Fibroblast of villous mesenchyme (primary cell): ENCODE results near the gene PKM. TPM values are rescaled to one million over a fixed set of nuclear protein-coding genes. Genes with fewer than 3 reads are reported as not detected.

Experiments used
- DNase-seq: peaks from one replicate; pipeline ENCODE4 v3.0.0-alpha.2; 2010; ENCODE audit warnings: low read depth
- H3K4me3 ChIP-seq: 2 replicates; pipeline ENCODE4 v1.5.1; 2011; ENCODE audit warnings: low read depth, mild to moderate bottlenecking, low read length
- total RNA-seq: library from RNA; depleted of rRNA; stranded (reverse); fragments of >200 nt; gene quantifications from 2 replicates; pipeline ENCODE4 v1.2.3, GENCODE V29; 2012
- TF ChIP-seq, protein P1 (sequence below): IDR thresholded peaks from 2 replicates; pipeline ENCODE4 v1.5.1; 2012; ENCODE audit warnings: low read depth, mild to moderate bottlenecking, low read length; ENCODE audit not compliant: insufficient read depth

Gene PKM
- total RNA-seq, 1 donor = 2,239 TPM

DNA sequence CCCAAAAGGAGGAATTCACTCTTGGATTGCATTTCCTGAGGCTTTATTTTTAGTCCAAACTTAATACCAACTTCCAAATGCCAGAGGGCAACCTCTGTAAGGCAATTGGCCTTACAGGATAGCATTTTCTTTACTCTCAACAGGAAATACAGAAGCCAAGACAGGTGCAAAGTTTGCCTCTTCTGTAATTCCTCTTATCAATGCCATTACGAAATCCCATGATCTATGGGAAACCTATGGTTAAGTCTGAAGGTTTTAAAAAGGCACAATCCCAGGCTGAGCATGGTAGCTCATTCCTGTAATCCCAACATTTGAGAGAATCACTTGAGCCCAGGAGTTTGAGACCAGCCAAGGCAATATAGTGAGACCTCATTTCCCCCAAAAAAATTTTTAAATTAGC is 14.9 kb downstream of the PKM start:
- DNase-seq = no peak
- no peak overlapping the region for H3K4me3 ChIP-seq
- TF ChIP-seq, protein P1, sequence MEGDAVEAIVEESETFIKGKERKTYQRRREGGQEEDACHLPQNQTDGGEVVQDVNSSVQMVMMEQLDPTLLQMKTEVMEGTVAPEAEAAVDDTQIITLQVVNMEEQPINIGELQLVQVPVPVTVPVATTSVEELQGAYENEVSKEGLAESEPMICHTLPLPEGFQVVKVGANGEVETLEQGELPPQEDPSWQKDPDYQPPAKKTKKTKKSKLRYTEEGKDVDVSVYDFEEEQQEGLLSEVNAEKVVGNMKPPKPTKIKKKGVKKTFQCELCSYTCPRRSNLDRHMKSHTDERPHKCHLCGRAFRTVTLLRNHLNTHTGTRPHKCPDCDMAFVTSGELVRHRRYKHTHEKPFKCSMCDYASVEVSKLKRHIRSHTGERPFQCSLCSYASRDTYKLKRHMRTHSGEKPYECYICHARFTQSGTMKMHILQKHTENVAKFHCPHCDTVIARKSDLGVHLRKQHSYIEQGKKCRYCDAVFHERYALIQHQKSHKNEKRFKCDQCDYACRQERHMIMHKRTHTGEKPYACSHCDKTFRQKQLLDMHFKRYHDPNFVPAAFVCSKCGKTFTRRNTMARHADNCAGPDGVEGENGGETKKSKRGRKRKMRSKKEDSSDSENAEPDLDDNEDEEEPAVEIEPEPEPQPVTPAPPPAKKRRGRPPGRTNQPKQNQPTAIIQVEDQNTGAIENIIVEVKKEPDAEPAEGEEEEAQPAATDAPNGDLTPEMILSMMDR = no peak

DNA sequence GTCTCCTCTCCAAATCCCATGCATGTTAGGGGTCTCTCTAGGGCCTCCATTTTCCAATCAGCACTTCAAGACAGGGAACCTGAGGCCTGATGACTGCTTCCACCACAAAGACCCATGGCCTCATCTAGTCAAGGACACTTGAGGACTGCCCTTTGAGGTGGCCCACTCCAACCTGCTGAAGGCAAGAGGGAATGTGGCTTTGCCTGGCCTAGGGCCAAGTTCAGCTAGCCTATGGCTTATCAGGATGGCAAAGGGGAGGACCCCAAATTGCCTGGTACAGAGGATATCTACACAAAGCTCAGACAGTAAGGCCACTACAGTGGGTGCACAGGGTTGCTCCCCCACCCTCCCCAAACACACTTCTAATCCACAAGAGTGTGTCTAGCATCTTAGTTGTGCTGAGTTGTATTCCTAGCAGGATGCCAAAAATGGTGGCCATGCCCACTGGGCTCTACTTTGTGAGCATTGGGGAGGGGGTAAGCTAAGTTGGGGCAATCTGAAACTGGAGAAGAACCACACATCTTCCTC is 23.4 kb downstream of the PKM start:
- H3K4me3 ChIP-seq = no peak overlapping the region
- DNase-seq = no peak
- TF ChIP-seq, protein P1 = no peak

DNA sequence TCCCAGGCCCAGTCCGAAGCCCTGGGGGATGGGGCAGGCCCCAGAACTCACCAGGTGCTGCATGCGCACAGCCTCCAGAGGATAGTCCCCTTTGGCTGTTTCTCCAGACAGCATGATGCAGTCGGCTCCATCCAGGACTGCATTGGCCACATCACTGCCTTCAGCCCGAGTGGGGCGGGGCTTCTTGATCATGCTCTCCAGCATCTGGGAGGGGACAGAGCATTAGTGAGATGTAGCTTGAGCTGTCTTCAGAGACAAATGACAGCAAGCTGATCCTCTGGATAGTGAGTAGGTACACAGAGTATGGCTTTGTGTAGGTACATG is 24.4 kb downstream of the PKM start:
- no peak overlapping the region for H3K4me3 ChIP-seq
- TF ChIP-seq, protein P1 = no peak
- DNase-seq = no peak

DNA sequence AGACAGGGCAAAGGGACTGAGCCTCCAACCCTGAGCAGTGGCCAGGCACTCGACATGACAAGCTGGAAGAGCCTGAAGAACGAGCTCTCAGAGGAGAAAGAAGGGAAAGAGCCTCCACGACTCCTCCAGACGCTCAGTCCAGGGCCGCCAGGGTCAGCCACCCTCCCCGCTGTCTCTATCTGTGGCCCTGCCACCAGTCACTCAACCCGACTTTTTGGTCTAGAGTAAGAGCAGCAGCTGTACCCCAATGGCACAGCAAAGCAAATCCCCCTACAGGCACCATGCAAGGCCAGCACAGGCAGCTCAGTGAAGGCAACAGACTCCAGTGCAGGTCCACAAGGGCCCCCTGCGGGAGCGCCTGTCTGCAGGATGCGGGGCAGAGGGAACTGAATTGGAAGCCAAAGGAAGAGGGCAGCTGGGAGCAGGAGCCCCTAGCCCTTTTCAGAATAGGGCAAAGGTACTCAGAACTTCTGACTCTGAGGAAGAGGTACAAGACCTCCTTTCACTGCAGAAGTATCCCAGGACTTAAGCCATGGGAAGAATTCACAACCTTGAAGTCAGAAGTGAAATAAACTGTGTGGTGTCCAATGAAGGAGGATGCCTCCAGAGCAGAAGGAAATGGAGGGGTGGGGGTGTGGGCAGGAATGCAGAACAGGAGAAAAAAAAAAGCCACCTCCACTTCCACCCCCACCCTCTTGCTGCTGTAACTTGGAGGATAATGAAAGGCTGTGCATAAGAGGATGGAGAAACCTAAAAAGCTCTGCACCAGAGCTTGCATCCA is 24.9 kb downstream of the PKM start:
- TF ChIP-seq, protein P1 = no peak
- DNase-seq = no peak
- H3K4me3 ChIP-seq = no peak overlapping the region

- H3K4me3 ChIP-seq = no peak overlapping the region
- TF ChIP-seq, protein P1 = no peak
- no peak for DNase-seq
Observed at GRCh38 chr15:72205273-72205672, 25.7 kb downstream of the PKM start.

- TF ChIP-seq, protein P1 = no peak
- H3K4me3 ChIP-seq = no peak overlapping the region
- peak; percentile 58 for DNase-seq
Observed at GRCh38 chr15:72203507-72203837, 27.5 kb downstream of the PKM start.
